GM18498 (cell line): ENCODE data around the gene TBC1D17.

Experiments used
- ATAC-seq: cut with Tn5 transposase; IDR thresholded peaks from one replicate; pipeline ENCODE4 v1.9.1; 2021; ENCODE audit warnings: mild to moderate bottlenecking, moderate library complexity; ENCODE audit not compliant: unreplicated experiment

The TBC1D17 gene

DNA sequence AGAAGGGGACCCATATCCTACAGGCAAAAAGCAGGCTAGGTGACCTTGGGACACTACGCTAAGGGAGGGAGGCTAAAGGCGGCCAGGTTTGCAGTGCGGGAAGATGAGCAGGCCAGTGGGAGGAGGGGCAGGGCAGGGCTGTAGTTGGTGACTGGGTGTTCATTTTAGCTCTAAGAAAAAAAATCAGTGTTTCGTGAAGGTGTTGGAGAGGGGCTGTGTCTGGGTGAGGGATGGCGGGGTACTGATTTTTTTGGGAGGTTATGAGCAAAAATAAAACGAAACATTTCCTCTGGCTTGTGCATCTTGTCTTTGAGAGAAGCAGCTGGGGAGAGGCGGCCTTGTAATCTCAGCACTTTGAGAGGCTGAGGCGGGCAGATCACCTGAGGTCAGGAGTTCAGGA is 56.1 kb downstream of the TBC1D17 start:
- no peak for ATAC-seq

DNA sequence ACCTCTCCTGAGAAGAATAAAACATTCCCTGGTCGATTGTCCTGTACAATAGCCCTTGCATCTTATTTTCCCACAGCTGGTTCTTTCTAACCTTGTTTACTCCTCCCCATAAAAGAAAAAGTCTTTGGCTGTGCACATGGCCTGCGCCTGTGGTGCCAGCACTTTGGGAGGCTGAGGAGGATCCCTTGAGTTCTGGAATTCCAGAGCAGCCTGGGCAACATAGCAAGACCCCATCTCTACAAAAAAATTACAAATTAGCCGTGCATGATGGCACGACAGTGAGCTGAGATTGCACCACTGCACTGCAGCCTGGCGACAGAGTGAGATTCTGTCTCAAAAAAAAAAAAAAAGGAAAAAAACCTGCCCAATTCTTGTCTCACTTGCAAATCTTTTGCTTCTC is 59.0 kb downstream of the TBC1D17 start:
- ATAC-seq, result no peak

DNA sequence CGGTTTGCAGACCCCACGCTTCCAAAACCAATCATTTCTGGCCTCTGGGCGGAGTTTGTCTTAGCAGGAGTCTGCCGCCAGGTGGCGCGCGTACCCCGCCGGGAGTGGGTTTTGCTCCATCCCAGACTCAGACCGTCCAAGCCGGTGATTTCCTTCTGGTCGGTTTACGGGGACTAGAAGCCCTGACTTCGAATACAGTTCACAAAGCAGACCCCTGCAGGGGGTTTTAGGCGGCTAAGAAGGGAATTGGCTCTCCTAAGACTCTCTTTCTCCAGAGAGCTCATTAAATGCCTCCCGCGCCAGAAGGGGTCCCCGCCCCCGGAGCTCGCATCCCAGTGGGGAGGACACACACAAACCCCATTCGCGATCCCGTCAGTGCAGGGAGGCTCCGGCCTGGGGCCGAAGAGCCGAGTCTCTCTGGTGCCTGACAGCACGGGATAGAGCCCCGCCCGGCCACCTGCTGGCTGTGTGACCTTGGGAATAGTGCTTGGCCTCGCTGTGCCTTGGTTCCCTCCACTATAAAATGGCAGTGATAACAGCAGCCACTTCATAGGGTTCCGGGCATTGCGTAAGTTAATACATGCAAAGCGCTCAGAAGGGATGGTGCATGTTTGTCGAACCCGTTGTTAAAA is 60.4 kb downstream of the TBC1D17 start:
- no peak for ATAC-seq
